Aorta (tissue), 5 donors: ENCODE measurements around the gene SMARCAD1. TPM values are rescaled to one million over a fixed set of nuclear protein-coding genes. Genes with fewer than 3 reads are reported as not detected.
A peak's percentile ranks its signal among the peaks of the same experiment; 100 is the strongest.

Source experiments
- ATAC-seq: fragments of 200-7000 bp; cut with Tn5 transposase; one replicate; pipeline ENCODE4 v1.9.1; 2022; ENCODE audit warnings: moderate library complexity; ENCODE audit not compliant: low FRiP score
- DNase-seq, 2 donors: peaks; one replicate each; pipeline ENCODE4 v3.0.0-alpha.2; 2020
- H3K27ac ChIP-seq, 2 donors: one replicate each; pipeline ENCODE4 v1.5.1; 2013; ENCODE audit warnings: low read length in 2 of 2, mild to moderate bottlenecking in 2 of 2, moderate library complexity in 2 of 2, control low read depth in 1 of 2, inconsistent platforms in 1 of 2, low read depth in 1 of 2
- H3K27me3 ChIP-seq, 2 donors: one replicate each; pipeline ENCODE4 v1.6.1; 2013; ENCODE audit warnings: control low read depth in 1 of 2, low read length in 1 of 2, mild to moderate bottlenecking in 1 of 2, moderate library complexity in 1 of 2; ENCODE audit not compliant: insufficient read depth in 2 of 2, control insufficient read depth in 1 of 2
- H3K36me3 ChIP-seq, 2 donors: one replicate each; pipeline ENCODE4 v1.6.1; 2013; ENCODE audit warnings: control low read depth in 1 of 2, low read length in 1 of 2, mild to moderate bottlenecking in 1 of 2; ENCODE audit not compliant: insufficient read depth in 2 of 2, control insufficient read depth in 1 of 2
- H3K4me1 ChIP-seq, 2 donors: one replicate each; pipeline ENCODE4 v1.6.1; 2013; ENCODE audit warnings: low read length in 2 of 2, control low read depth in 1 of 2, mild to moderate bottlenecking in 1 of 2, moderate library complexity in 1 of 2; ENCODE audit not compliant: insufficient read depth in 2 of 2, control insufficient read depth in 1 of 2
- H3K4me3 ChIP-seq, 2 donors: one replicate each; pipeline ENCODE4 v1.5.1; 2013; ENCODE audit warnings: low read length in 2 of 2, control low read depth in 1 of 2, mild to moderate bottlenecking in 1 of 2
- H3K9me3 ChIP-seq: one replicate; pipeline ENCODE4 v1.6.1; 2013; ENCODE audit warnings: mild to moderate bottlenecking, low read length; ENCODE audit not compliant: control insufficient read depth
- WGBS, 2 donors: extraction: QIAGEN DNeasy Blood & Tissue Kit; methylation state at CpG; one replicate each; pipeline ENCODE4 v1.1.7; 2013; 5-methylcytosine and 5-hydroxymethylcytosine counted together
- intact Hi-C, 2 donors: fragments of 100-400 bp; cut with DNase I; formaldehyde crosslinking; loops; one replicate each; pipeline versions ENCODE4 v1.14.2 to v1.15.0; 2022
- polyA plus RNA-seq, 2 donors: library from polyadenylated mRNA; stranded (reverse); fragments of 200-250 nt; gene quantifications; one replicate each; pipeline ENCODE4 v1.2.3, GENCODE V29; 2013
- total RNA-seq, 2 donors: library from RNA; stranded (reverse); fragmentation: NEBNext Ultra II Directional; extraction: Animal tissue kit (Norgen Biotek cat#: 25700); gene quantifications; one replicate each; pipeline ENCODE4 v1.2.1, GENCODE V29; 2021
- donor health status: healthy with polysubstance abuse.
- donor health status: Bipolar disorder and iron deficiency.
- donor health status: DM: no; HTN: no; CAD: no.
- donor health status: DM: no; HTN: no; CAD: no.
- donor health status: DM: yes; HTN: yes; CAD: no.

The SMARCAD1 gene
- total and polyA plus RNA-seq, 4 donors = 2.9 to 27.8 (median 15.1) TPM

GRCh38 chr4:94171616-94172015, 36.0 kb upstream of the SMARCAD1 start:
- Histone ChIP-seq H3K4me3 (no peak overlapping the region), H3K27ac (no peak overlapping the region), H3K36me3 (no peaks in the 10 kb centered on the region), H3K27me3 (no peaks in the 10 kb centered on the region), H3K9me3 (no peaks in the 10 kb centered on the region), H3K4me1 (no peaks in the 10 kb centered on the region)
- 86 to 88% methylated on average over 4 of the region's 4 CpGs for WGBS, 2 donors
- DNase-seq (no peak), ATAC-seq (no peak)
- intact Hi-C loops = no loop called here

- H3K4me1 ChIP-seq = no peaks in the 10 kb centered on the region
- WGBS, 2 donors = 56 to 81% methylated on average over 6 of the region's 6 CpGs
- no peak for ATAC-seq
- H3K27me3 ChIP-seq = no peaks in the 10 kb centered on the region
- H3K27ac ChIP-seq = no peak overlapping the region
- no peak overlapping the region for H3K4me3 ChIP-seq
- no peaks in the 10 kb centered on the region for H3K36me3 ChIP-seq
- DNase-seq = no peak
- H3K9me3 ChIP-seq = no peaks in the 10 kb centered on the region
- intact Hi-C loops = no loop called here
These were observed 32.0 kb upstream of the SMARCAD1 start for GRCh38 chr4:94175553-94176261.

GRCh38 chr4:94177822-94178221, 29.8 kb upstream of the SMARCAD1 start:
- WGBS, 2 donors = 82 to 84% methylated on average over 2 of the region's 2 CpGs
- H3K4me3 ChIP-seq = no peak overlapping the region
- no peaks in the 10 kb centered on the region for H3K4me1 ChIP-seq
- intact Hi-C loops = no loop called here
- no peaks in the 10 kb centered on the region for H3K9me3 ChIP-seq
- H3K27me3 ChIP-seq = no peaks in the 10 kb centered on the region
- H3K36me3 ChIP-seq = no peaks in the 10 kb centered on the region
- ATAC-seq = no peak
- H3K27ac ChIP-seq = no peak overlapping the region
- no peak for DNase-seq

- no peak for DNase-seq
- H3K9me3 ChIP-seq = no peaks in the 10 kb centered on the region
- no peak overlapping the region for H3K27ac ChIP-seq
- WGBS, 2 donors = 4 to 51% methylated on average over 1 of the region's 1 CpG
- H3K27me3 ChIP-seq = peaks cover 0 to 1% of the 10 kb centered on the region in 2 donors
- ATAC-seq = no peak
- no peak overlapping the region for H3K4me3 ChIP-seq
- no peaks in the 10 kb centered on the region for H3K4me1 ChIP-seq
- no peaks in the 10 kb centered on the region for H3K36me3 ChIP-seq
- intact Hi-C loops = no loop called here
These were observed 25.9 kb upstream of the SMARCAD1 start for GRCh38 chr4:94181815-94182214.

GRCh38 chr4:94202769-94203168, 4.9 kb upstream of the SMARCAD1 start:
- no peaks in the 10 kb centered on the region for H3K9me3 ChIP-seq
- WGBS, 2 donors = 77 to 80% methylated on average over 3 of the region's 3 CpGs
- intact Hi-C loops = no loop called here
- ATAC-seq = no peak
- no peaks in the 10 kb centered on the region for H3K27me3 ChIP-seq
- no peak overlapping the region for H3K4me3 ChIP-seq
- H3K36me3 ChIP-seq = no peaks in the 10 kb centered on the region
- DNase-seq = no peak
- no peak overlapping the region for H3K27ac ChIP-seq
- H3K4me1 ChIP-seq = no peaks in the 10 kb centered on the region

GRCh38 chr4:94208266-94208665, 601 bp downstream of the SMARCAD1 start:
- DNase-seq (no peak), ATAC-seq (no peak)
- Histone ChIP-seq H3K4me1 (peaks cover 0 to 2% of the 10 kb centered on the region in 2 donors), H3K27ac (peak overlapping the region in 1 of 2 donors; percentile 44), H3K27me3 (no peaks in the 10 kb centered on the region), H3K4me3 (peak overlapping the region; percentile 30 to 82), H3K36me3 (peaks cover 2% of the 10 kb centered on the region in 2 donors), H3K9me3 (no peaks in the 10 kb centered on the region)
- intact Hi-C loops = no loop called here
- WGBS, 2 donors = 9 to 17% methylated on average over 5 of the region's 5 CpGs

GRCh38 chr4:94208918-94209317, 1.3 kb downstream of the SMARCAD1 start:
- DNase-seq = no peak
- Histone ChIP-seq H3K27me3 (no peaks in the 10 kb centered on the region), H3K4me3 (peak overlapping the region in 1 of 2 donors; percentile 82), H3K27ac (no peak overlapping the region), H3K9me3 (no peaks in the 10 kb centered on the region), H3K36me3 (peaks cover 2 to 3% of the 10 kb centered on the region in 2 donors), H3K4me1 (peaks cover 0 to 2% of the 10 kb centered on the region in 2 donors)
- intact Hi-C loops = no loop called here
- 81 to 83% methylated on average over 1 of the region's 1 CpG for WGBS, 2 donors
- no peak for ATAC-seq

GRCh38 chr4:94211861-94212260, 4.2 kb downstream of the SMARCAD1 start:
- Histone ChIP-seq H3K4me1 (peaks cover 0 to 2% of the 10 kb centered on the region in 2 donors), H3K27ac (no peak overlapping the region), H3K36me3 (peaks cover 3 to 4% of the 10 kb centered on the region in 2 donors), H3K4me3 (no peak overlapping the region), H3K9me3 (no peaks in the 10 kb centered on the region), H3K27me3 (no peaks in the 10 kb centered on the region)
- intact Hi-C loops = no loop called here
- 44 to 95% methylated on average over 2 of the region's 2 CpGs for WGBS, 2 donors
- DNase-seq = no peak
- ATAC-seq = no peak

GRCh38 chr4:94214703-94215319, 7.1 kb downstream of the SMARCAD1 start:
- no peaks in the 10 kb centered on the region for H3K27me3 ChIP-seq
- ATAC-seq = no peak
- peaks cover 3 to 4% of the 10 kb centered on the region in 2 donors for H3K36me3 ChIP-seq
- DNase-seq = no peak
- H3K4me3 ChIP-seq = no peak overlapping the region
- H3K4me1 ChIP-seq = no peaks in the 10 kb centered on the region
- 90% methylated on average over 5 of the region's 5 CpGs for WGBS, 2 donors
- intact Hi-C loops = no loop called here
- no peak overlapping the region for H3K27ac ChIP-seq
- no peaks in the 10 kb centered on the region for H3K9me3 ChIP-seq
